Measurements from ENCODE around the gene SPAG16.

- TF ChIP-seq CTCF (IDR thresholded peaks at IDR 0.05; ENCODE audit: low read depth, low read length) (no peak), EZH2phosphoT487 (IDR thresholded peaks at IDR 0.05; ENCODE audit: low read depth) (no peak)
These were observed 751.0 kb downstream of the SPAG16 start for GRCh38 chr2:214035091-214035852.
